Choroid plexus epithelial cell (primary cell): ENCODE data around the gene ARHGAP26.

Experiments used
- DNase-seq: peaks from one replicate; pipeline ENCODE4 v3.0.0-alpha.2; 2010; ENCODE audit warnings: low read depth
- H3K4me3 ChIP-seq: 2 replicates; pipeline ENCODE4 v1.5.1; 2011; ENCODE audit warnings: low read depth, mild to moderate bottlenecking, control low read depth, low read length, moderate library complexity
- CTCF ChIP-seq: conservative IDR thresholded peaks from 2 replicates; pipeline ENCODE4 v1.5.1; 2011; ENCODE audit warnings: low read depth, mild to moderate bottlenecking, control low read depth, inconsistent platforms, low read length, moderate library complexity

Gene ARHGAP26

DNA sequence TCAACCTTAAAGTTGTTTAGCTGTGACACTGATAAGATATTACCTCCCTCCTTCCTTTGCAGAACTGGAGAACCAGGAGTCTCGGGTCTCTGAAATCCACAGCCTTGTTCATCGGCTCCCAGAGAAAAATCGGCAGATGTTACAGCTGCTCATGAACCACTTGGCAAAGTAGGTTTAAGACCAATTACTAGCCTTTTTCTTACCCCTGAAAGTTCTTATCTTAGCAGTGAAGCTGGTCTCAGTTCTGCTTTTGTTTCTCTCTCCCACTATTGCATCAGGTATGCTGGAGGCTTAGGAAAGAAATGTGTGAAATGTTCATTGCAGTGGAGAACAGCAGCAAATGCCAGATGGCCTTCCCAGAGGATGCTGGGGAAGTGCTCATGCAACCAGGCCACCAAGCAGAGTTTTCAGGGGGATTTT lies 287.4 kb downstream of the ARHGAP26 start:
- peak; percentile 56 for DNase-seq
- no peak for TF ChIP-seq CTCF
- no peak overlapping the region for H3K4me3 ChIP-seq

GRCh38 chr5:143059355-143059754 lies 289.2 kb downstream of the ARHGAP26 start:
- no peak overlapping the region for H3K4me3 ChIP-seq
- no peak for DNase-seq
- no peak for TF ChIP-seq CTCF

DNA sequence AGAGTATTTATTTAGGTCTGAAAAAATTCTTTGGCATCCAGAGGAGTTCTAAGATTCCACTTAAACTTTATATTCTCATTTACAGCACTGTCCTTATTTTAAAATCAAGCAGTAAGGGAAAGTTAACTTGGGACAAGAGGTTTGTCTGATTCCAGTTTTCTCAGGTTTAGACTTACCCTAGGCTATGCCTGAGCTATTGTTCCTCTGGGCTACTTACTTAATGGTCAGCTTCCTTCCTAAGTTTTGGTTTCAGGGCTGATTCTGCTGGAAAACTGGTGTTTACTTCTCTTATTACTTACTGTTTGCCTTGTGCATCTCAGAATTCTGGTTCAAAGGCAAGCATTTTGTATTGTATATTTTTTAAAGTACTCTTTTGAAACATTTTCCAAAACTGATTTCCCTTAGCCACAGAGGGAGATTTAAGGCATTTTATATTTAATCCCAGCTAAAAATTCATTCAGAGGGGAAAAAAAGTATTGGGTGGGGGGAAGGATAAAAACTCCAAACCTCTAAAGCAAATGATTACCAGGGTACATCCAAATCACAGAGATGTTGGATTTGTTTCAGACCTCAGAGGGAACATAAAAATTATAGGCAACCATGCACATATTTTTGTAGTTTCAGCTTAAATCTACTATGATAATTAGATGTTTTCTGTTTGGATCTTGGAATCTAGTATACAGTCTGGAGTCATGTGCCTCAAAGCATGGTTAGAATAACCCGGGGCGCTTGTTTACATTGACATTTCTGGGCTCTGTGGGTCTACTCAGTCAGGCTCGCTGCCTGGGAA lies 290.0 kb downstream of the ARHGAP26 start:
- no peak for DNase-seq
- H3K4me3 ChIP-seq = no peak overlapping the region
- no peak for TF ChIP-seq CTCF

DNA sequence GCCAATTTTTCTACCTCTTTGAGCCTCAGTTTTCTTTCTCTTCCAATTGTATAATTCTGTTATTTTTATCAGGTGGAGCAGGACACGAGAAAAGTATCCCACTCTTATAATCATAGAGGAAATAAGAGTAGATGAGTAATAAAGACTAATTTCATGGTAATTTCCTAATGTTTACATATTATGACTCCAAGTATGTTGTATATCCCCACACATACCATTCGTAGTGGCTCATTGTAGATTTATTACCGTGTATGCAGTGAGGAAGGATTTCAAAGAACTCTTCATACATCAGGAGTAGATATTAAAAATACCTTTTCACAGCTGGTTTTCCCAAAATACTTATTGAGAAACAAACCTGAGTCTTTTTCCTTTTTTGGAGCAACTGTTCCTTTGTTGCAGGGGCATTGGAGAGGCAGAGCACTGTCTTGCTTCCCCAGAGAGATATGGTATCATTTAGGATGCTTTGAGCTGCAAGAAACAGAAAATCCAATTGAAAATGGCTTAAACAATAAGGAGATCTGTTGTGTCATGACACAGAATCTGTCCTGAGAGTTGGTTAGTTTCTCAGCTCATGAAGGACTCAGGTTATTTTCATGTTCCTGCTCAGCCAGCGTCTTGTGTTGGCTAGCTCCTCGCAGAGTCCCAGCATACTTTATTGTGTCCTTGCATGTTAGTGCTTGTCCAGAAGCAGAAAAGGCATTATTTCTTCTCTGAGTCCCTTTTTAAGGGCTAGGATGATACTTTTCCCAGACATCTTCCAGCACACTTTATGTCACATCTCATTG lies 291.2 kb downstream of the ARHGAP26 start:
- no peak overlapping the region for H3K4me3 ChIP-seq

DNA sequence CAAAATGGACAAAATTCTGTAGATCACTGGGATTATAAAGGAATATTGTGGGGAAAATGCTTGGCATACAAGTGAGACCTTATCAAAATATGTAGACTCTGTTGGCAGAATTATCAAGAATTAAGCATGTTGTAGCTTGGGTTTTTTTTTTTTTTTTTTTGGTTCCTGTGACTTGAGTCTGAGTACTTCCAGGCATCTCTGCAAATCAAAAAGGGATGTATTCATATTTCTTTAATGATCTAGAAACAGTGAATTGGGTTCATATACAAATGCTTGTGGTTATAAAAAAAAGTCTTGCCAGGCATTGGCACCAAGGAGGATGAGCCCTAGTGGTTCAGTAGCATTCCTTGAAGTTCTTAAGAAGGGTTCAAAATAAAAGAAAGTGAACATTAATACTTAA lies 292.2 kb downstream of the ARHGAP26 start:
- TF ChIP-seq CTCF = no peak
- H3K4me3 ChIP-seq = no peak overlapping the region
- DNase-seq = no peak

More for the DNA sequence above, 291.2 kb downstream of the ARHGAP26 start:
- no peak for TF ChIP-seq CTCF
- DNase-seq = peak; percentile 79

DNA sequence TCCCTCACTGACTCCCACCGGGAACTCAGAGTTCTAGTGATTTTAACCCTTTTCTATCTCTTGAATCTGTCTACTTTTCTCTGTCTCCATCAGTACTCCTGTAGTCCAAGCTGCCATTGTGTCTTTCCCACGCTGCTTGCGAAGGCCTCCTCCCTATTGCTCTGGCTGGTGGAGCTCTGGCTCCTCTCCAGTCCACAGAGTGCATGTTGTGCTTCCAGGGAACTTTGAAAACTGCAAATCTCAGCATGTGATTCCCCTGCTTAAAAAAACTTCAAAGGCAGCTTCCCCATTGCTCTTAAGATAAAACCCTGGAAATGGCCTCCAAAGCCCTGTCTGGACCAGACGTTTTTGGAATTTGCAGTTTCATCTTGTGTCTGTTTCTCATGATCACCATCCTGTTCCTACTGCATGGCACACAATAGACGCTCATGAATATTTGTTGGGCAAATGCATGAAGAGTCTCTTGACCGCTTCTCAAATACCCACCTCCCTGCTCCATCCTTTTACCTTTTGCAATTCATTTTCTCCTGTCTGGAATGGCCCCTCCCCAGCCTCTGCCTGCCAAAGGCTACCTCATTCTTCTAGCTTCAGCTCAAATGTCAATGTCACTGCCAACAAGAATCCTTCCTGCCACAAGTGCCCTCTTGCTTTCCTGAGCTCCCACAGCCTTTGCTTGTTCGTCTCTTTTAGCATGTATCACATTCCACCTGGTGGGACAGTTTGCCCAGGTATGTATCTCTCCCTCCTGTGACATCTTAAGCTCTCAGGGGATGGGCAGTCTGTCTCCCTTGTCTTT lies 293.2 kb downstream of the ARHGAP26 start:
- no peak overlapping the region for H3K4me3 ChIP-seq
- TF ChIP-seq CTCF = no peak
- peak; percentile 79 for DNase-seq
